GM12878 (cell line): Measurements from ENCODE around the gene TSPAN10. TPM values are rescaled to one million over a fixed set of nuclear protein-coding genes. Genes with fewer than 3 reads are reported as not detected.

Source experiments
- ATAC-seq: fragments of 200-7000 bp; cut with Tn5 transposase; 3 replicates; pipeline ENCODE4 v1.9.1; 2020; ENCODE audit warnings: mild to moderate bottlenecking, moderate library complexity
- BruUV-seq: library from RNA; stranded (reverse); fragments of 400-500 nt; replicated peaks from 2 replicates; lab custom pipeline; 2021; lab: Mats Ljungman, UMichigan
- CTCF ChIA-PET: fragments of 300-600 bp; sonication (Branson Sonifier 250); formaldehyde crosslinking; extraction: SDS; loops from one replicate; lab custom pipeline; 2021; ENCODE audit warnings: inconsistent platforms; lab: Yijun Ruan, JAX
- POLR2A ChIA-PET: fragments of 350-600 bp; formaldehyde crosslinking; extraction: SDS; loops from one replicate; lab custom pipeline; 2021; ENCODE audit warnings: inconsistent platforms; lab: Charles Lee
- RAD21 ChIA-PET: fragments of 300-600 bp; sonication (Branson Sonifier 250); formaldehyde crosslinking; loops from one replicate; lab custom pipeline; 2023; ENCODE audit warnings: antibody characterized with exemption; ENCODE audit not compliant: unreplicated experiment; lab: Charles Lee
- SMC1A ChIA-PET: fragments of 300-600 bp; sonication (Branson Sonifier 250); formaldehyde crosslinking; loops from one replicate; lab custom pipeline; 2023; ENCODE audit not compliant: unreplicated experiment, uncharacterized antibody; lab: Charles Lee
- DNase-seq: peaks from one replicate; pipeline ENCODE4 v3.0.0-alpha.2; 2011; ENCODE audit warnings: low read depth, low spot score
- FAIRE-seq: peaks from 3 replicates; lab custom pipeline; 2011; peaks lifted over from hg19 to GRCh38; lab: Jason Lieb, UNC
- H2AFZ ChIP-seq: 2 replicates; pipeline ENCODE4 v1.6.0; 2011; ENCODE audit warnings: low read depth, low read length, control low read depth; ENCODE audit not compliant: control insufficient read depth
- H3K27ac ChIP-seq: 2 replicates; pipeline ENCODE4 v1.5.1; 2011; ENCODE audit warnings: control low read depth; ENCODE audit not compliant: control insufficient read depth, insufficient read depth
- H3K27me3 ChIP-seq, 2 experiments: replicated peaks in 1 of 2; 2 replicates each; pipeline versions ENCODE4 v1.6.0 to v1.6.1; 2011; ENCODE audit warnings: low read length in 1 of 2; ENCODE audit not compliant: control insufficient read depth in 2 of 2, insufficient read depth in 2 of 2
- H3K36me3 ChIP-seq, 2 experiments: 2 replicates each; pipeline ENCODE4 v1.5.1; 2011; ENCODE audit warnings: low read length in 1 of 2; ENCODE audit not compliant: control insufficient read depth in 2 of 2, insufficient read depth in 2 of 2
- H3K4me1 ChIP-seq: 2 replicates; pipeline ENCODE4 v1.6.1; 2011; ENCODE audit warnings: mild to moderate bottlenecking, low read length, moderate library complexity, mixed read lengths; ENCODE audit not compliant: control insufficient read depth, insufficient read depth
- H3K4me2 ChIP-seq: 2 replicates; pipeline ENCODE4 v1.6.0; 2011; ENCODE audit warnings: control low read depth; ENCODE audit not compliant: control insufficient read depth, insufficient read depth
- H3K4me3 ChIP-seq: fragments of 200-600 bp; sonication (generic); 2 replicates; pipeline ENCODE4 v1.5.1; 2016
- H3K79me2 ChIP-seq: 2 replicates; pipeline ENCODE4 v1.6.0; 2011; ENCODE audit warnings: low read length; ENCODE audit not compliant: control insufficient read depth, insufficient read depth
- H3K9ac ChIP-seq: 2 replicates; pipeline ENCODE4 v1.8.0; 2011; ENCODE audit warnings: low read length, control low read depth, mixed read lengths; ENCODE audit not compliant: control insufficient read depth, insufficient read depth
- H3K9me3 ChIP-seq: replicated peaks from 3 replicates; pipeline ENCODE4 v1.5.1; 2011; ENCODE audit warnings: mild to moderate bottlenecking, low read length; ENCODE audit not compliant: control insufficient read depth, insufficient read depth
- H4K20me1 ChIP-seq: 2 replicates; pipeline ENCODE4 v1.6.0; 2011; ENCODE audit not compliant: control insufficient read depth, insufficient read depth
- CEBPB ChIP-seq, 2 experiments: fragments of 150-350 bp in 1 of 2; IDR thresholded peaks; 2 replicates each; pipeline ENCODE4 v1.6.1; 2012 to 2014; ENCODE audit warnings: low read depth in 2 of 2, low read length in 2 of 2, borderline replicate concordance in 1 of 2, inconsistent platforms in 1 of 2
- CHD2 ChIP-seq: IDR thresholded peaks from 2 replicates; pipeline ENCODE4 v1.6.1; 2011; ENCODE audit warnings: low read depth, low read length, improper control_type of control experiment, borderline replicate concordance
- CHD4 ChIP-seq: fragments of 200-600 bp; sonication (generic); IDR thresholded peaks from 2 replicates; pipeline ENCODE4 v1.6.1; 2016; ENCODE audit warnings: mild to moderate bottlenecking
- FOXM1 ChIP-seq: IDR thresholded peaks from 2 replicates; pipeline ENCODE4 v1.6.1; 2012; ENCODE audit warnings: low read depth, mild to moderate bottlenecking, inconsistent platforms, low read length, moderate library complexity
- MYB ChIP-seq: fragments of 150-350 bp; IDR thresholded peaks from 2 replicates; pipeline ENCODE4 v1.6.1; 2014; ENCODE audit warnings: mild to moderate bottlenecking, low read depth, low read length, borderline replicate concordance
- NFYB ChIP-seq: IDR thresholded peaks from 2 replicates; pipeline ENCODE4 v1.6.1; 2011; ENCODE audit warnings: low read depth, mild to moderate bottlenecking, low read length, improper control_type of control experiment, moderate library complexity; ENCODE audit not compliant: insufficient read depth
- PAX5 ChIP-seq: IDR thresholded peaks from 2 replicates; pipeline ENCODE4 v1.6.1; 2011; ENCODE audit warnings: low read depth, low read length, borderline replicate concordance
- PML ChIP-seq: IDR thresholded peaks from 2 replicates; pipeline ENCODE4 v1.6.1; 2012; ENCODE audit warnings: low read length, inconsistent platforms
- RAD21 ChIP-seq: IDR thresholded peaks from 2 replicates; pipeline ENCODE4 v1.6.1; 2011; ENCODE audit warnings: mild to moderate bottlenecking, low read depth, low read length, moderate library complexity; ENCODE audit not compliant: insufficient read depth
- RELA ChIP-seq: fragments of 450-650 bp; IDR thresholded peaks from 2 replicates; pipeline ENCODE4 v1.8.0; 2014; ENCODE audit warnings: borderline replicate concordance; ENCODE audit not compliant: partially characterized antibody
- RFX5 ChIP-seq: IDR thresholded peaks from 2 replicates; pipeline ENCODE4 v1.6.1; 2011; ENCODE audit warnings: low read depth, low read length, improper control_type of control experiment
- TCF7 ChIP-seq: IDR thresholded peaks from 2 replicates; pipeline ENCODE4 v1.6.1; 2014; ENCODE audit warnings: antibody characterized with exemption, borderline replicate concordance
- ZSCAN29 ChIP-seq: fragments of 450-650 bp; IDR thresholded peaks from 2 replicates; pipeline ENCODE4 v1.6.1; 2017; ENCODE audit warnings: mild to moderate bottlenecking, moderate library complexity
- WGBS: methylation state at CpG from one replicate; pipeline ENCODE4 v1.1.6; 2016; ENCODE audit warnings: low lambda C conversion rate; ENCODE audit not compliant: insufficient replicate concordance, insufficient coverage; ENCODE audit errors: missing lambda C conversion rate; 5-methylcytosine and 5-hydroxymethylcytosine counted together
- in situ Hi-C: fragments of 300-500 bp; cut with MboI; formaldehyde crosslinking; loops from 9 replicates; pipeline ENCODE4 v1.14.3; 2018; ENCODE audit warnings: mixed read lengths
- intact Hi-C: fragments of 100-400 bp; cut with micrococcal nuclease; formaldehyde crosslinking; loops from one replicate; pipeline ENCODE4 v1.14.2; 2022; ENCODE audit not compliant: unreplicated experiment
- polyA plus RNA-seq, 11 experiments: library from polyadenylated mRNA; depleted of rRNA in 4 of 11; unstranded in 6 of 11; stranded (reverse) in 5 of 11; fragments of >200 nt; fragmentation: Nextera tagmentation in 4 of 11; fragmentation: Illumina TruSeq in 1 of 11; extraction: Ambion mirVana in 4 of 11; extraction: Trizol in 1 of 11; gene quantifications; 1 replicate in 1 of 11; 2 replicates in 10 of 11; pipeline versions ENCODE4 v1.2.1 to v1.2.3, GENCODE V29; 2011 to 2016; ENCODE audit warnings: inconsistent platforms in 2 of 11, missing spikeins in 2 of 11, low read depth in 1 of 11
- total RNA-seq, 4 experiments: library from RNA; depleted of rRNA in 3 of 4; stranded (reverse); fragments of >200 nt in 3 of 4; fragmentation: Illumina TruSeq in 1 of 4; extraction: Trizol in 1 of 4; gene quantifications; 2 replicates each; pipeline versions ENCODE4 v1.2.1 to v1.2.3, GENCODE V29; 2013 to 2021
- TF ChIP-seq, protein P1 (sequence below): IDR thresholded peaks from 2 replicates; pipeline ENCODE4 v1.6.1; 2012; ENCODE audit warnings: low read depth, low read length, improper control_type of control experiment
- TF ChIP-seq, protein P2 (sequence below): fragments of 450-650 bp; IDR thresholded peaks from 2 replicates; pipeline ENCODE4 v1.6.1; 2018; ENCODE audit warnings: borderline replicate concordance, mild to moderate bottlenecking; ENCODE audit not compliant: partially characterized antibody
- TF ChIP-seq, protein P3 (sequence below): fragments of 450-650 bp; IDR thresholded peaks from 2 replicates; pipeline ENCODE4 v1.6.1; 2017; ENCODE audit warnings: antibody characterized with exemption, mild to moderate bottlenecking, moderate library complexity

The TSPAN10 gene
- total and polyA plus RNA-seq, 10 of the 15 experiments (the other 5 are each of a cell fraction or from before 2014, with no cell fraction given): 0.13 to 0.82 (median 0.43) TPM

DNA sequence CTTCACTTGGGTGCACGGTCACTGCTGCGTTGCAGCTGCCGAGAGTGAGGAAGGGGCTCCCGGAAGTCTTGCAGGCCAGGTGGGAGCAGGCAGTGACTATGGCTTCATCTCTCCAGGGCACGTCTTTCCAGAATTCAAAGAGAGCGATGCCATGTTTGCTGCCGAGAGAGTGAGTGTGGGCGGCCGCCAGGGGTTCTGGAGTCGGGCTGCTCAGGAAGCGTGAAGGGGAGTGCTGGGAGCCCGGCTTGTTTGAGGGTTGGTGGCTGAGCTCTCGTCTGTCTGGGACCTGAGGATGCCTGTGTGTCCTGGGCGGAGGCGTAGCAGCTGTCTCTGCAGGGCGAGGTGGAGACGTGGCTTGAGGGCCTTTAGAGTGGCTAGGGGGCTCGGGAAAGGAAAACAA lies 53.1 kb downstream of the TSPAN10 start (continued):
- TF ChIP-seq CHD4 (no peak), ZSCAN29 (no peak), PML (no peak)

DNA sequence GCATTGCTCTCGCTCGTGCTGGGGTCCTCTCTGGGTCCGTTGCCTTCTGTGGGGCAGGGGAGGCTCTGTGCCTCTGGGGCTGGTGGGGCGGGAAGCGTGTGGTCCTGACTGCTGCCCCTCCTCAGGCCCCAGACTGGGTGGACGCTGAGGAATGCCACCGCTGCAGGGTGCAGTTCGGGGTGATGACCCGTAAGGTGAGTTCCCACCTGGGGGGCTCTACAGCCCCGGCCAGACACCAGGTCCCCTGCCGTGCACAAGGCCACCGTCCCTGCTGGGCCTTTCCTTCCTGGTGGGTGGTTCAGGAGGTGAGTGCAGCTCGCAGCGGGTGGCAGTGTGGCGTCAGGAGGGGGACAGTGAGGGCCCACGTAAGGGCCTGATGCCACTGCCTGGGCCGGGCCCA lies 53.6 kb downstream of the TSPAN10 start:
- intact Hi-C loops (no loop called here), in situ Hi-C loops (no loop called here)
- no peak overlapping the region for H3K4me2 ChIP-seq
- DNase-seq (no peak), FAIRE-seq (no peak), ATAC-seq (no peak)
- H3K27me3 ChIP-seq: no peaks in the 10 kb centered on the region
- H3K9me3 ChIP-seq: no peaks in the 10 kb centered on the region
- H2AFZ ChIP-seq: no peak overlapping the region
- peaks cover under 1% of the 10 kb centered on the region; the same call in 1 of the 2 replicates for H3K4me1 ChIP-seq
- SMC1A ChIA-PET: no interaction called here
- POLR2A ChIA-PET: interaction anchor here (1.1 kb wide), 1 partner anchor 27 kb away, joined by 3 read pairs; no protein-coding TSS in a partner anchor
- RAD21 ChIA-PET: no interaction called here
- CTCF ChIA-PET: no interaction called here
- WGBS: 95% methylated on average over 17 of the region's 17 CpGs
- H3K27ac ChIP-seq: no peak overlapping the region
- no peak overlapping the region for H3K9ac ChIP-seq
- no peaks in the 10 kb centered on the region; the same call in 1 of the 2 replicates for H4K20me1 ChIP-seq
- H3K36me3 ChIP-seq: peaks cover 11 to 54% of the 10 kb centered on the region in 2 experiments; a peak in 3 of 4 replicates
- no TSS peak for BruUV-seq
- H3K4me3 ChIP-seq: no peak overlapping the region
- peaks cover 7% of the 10 kb centered on the region for H3K79me2 ChIP-seq
- TF ChIP-seq TCF7 (no peak), NFYB (no peak), CHD4 (no peak), RELA (no peak), CEBPB (IDR thresholded peaks at IDR 0.05; ENCODE audit: borderline replicate concordance in 1 of 2, low read depth in 2 of 2, low read length in 2 of 2) (no peak), PAX5 (no peak), MYB (no peak), RAD21 (no peak), RFX5 (no peak), FOXM1 (no peak), CHD2 (no peak)
- TF ChIP-seq, protein P1, sequence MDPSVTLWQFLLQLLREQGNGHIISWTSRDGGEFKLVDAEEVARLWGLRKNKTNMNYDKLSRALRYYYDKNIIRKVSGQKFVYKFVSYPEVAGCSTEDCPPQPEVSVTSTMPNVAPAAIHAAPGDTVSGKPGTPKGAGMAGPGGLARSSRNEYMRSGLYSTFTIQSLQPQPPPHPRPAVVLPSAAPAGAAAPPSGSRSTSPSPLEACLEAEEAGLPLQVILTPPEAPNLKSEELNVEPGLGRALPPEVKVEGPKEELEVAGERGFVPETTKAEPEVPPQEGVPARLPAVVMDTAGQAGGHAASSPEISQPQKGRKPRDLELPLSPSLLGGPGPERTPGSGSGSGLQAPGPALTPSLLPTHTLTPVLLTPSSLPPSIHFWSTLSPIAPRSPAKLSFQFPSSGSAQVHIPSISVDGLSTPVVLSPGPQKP: no peak
- TF ChIP-seq, protein P2, sequence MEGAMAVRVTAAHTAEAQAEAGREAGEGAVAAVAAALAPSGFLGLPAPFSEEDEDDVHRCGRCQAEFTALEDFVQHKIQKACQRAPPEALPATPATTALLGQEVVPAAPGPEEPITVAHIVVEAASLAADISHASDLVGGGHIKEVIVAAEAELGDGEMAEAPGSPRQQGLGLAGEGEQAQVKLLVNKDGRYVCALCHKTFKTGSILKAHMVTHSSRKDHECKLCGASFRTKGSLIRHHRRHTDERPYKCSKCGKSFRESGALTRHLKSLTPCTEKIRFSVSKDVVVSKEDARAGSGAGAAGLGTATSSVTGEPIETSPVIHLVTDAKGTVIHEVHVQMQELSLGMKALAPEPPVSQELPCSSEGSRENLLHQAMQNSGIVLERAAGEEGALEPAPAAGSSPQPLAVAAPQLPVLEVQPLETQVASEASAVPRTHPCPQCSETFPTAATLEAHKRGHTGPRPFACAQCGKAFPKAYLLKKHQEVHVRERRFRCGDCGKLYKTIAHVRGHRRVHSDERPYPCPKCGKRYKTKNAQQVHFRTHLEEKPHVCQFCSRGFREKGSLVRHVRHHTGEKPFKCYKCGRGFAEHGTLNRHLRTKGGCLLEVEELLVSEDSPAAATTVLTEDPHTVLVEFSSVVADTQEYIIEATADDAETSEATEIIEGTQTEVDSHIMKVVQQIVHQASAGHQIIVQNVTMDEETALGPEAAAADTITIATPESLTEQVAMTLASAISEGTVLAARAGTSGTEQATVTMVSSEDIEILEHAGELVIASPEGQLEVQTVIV: no peak
- TF ChIP-seq, protein P3, sequence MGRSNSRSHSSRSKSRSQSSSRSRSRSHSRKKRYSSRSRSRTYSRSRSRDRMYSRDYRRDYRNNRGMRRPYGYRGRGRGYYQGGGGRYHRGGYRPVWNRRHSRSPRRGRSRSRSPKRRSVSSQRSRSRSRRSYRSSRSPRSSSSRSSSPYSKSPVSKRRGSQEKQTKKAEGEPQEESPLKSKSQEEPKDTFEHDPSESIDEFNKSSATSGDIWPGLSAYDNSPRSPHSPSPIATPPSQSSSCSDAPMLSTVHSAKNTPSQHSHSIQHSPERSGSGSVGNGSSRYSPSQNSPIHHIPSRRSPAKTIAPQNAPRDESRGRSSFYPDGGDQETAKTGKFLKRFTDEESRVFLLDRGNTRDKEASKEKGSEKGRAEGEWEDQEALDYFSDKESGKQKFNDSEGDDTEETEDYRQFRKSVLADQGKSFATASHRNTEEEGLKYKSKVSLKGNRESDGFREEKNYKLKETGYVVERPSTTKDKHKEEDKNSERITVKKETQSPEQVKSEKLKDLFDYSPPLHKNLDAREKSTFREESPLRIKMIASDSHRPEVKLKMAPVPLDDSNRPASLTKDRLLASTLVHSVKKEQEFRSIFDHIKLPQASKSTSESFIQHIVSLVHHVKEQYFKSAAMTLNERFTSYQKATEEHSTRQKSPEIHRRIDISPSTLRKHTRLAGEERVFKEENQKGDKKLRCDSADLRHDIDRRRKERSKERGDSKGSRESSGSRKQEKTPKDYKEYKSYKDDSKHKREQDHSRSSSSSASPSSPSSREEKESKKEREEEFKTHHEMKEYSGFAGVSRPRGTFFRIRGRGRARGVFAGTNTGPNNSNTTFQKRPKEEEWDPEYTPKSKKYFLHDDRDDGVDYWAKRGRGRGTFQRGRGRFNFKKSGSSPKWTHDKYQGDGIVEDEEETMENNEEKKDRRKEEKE: no peak
